ENCODE measurements around the gene JOSD2. TPM values are rescaled to one million over a fixed set of nuclear protein-coding genes. Genes with fewer than 3 reads are reported as not detected.

JOSD2 gene
- total RNA-seq, 6 experiments from 2014 or later, result 15.0 to 27.5 (median 19.1) TPM

DNA sequence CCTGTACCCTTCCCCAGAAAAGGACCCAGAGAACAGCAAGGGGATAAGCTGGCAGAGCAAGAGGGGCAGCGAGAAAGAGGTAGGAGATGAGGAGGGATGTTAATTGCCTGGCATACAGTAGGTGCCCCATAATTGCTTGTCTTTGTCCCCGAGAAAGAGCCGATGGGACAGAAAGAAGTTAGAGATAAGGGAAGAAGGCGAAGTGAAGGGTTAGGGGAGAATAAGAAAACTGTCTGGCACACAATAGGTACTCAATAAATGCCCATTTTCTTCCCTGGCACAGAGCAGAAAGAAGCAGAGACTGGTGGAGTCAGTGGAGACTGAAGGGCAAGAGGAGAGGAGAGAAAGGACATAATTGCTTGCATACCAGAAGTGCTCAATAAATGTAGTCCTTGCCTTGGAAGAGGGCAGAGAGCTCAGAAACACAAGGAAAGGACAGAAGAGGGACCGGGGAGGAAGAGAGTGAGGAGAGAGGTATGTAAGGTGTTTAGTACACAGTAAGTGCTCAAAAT, 15.9 kb downstream of the JOSD2 start:
- intact Hi-C loops (cut with DNase I), result no loop called here
- no peak overlapping the region for H3K4me3 ChIP-seq
- no peaks in the 10 kb centered on the region for H3K4me1 ChIP-seq
- no peak overlapping the region for H3K27ac ChIP-seq
- WGBS (ENCODE audit: insufficient coverage, low coverage, low lambda C conversion rate, missing lambda C conversion rate), result 84% methylated on average over 5 of the region's 5 CpGs
- ATAC-seq (no peak), DNase-seq (no peak)
- TF ChIP-seq POLR2A (IDR thresholded peaks at IDR 0.05), result no peak
- TF ChIP-seq, protein P1, sequence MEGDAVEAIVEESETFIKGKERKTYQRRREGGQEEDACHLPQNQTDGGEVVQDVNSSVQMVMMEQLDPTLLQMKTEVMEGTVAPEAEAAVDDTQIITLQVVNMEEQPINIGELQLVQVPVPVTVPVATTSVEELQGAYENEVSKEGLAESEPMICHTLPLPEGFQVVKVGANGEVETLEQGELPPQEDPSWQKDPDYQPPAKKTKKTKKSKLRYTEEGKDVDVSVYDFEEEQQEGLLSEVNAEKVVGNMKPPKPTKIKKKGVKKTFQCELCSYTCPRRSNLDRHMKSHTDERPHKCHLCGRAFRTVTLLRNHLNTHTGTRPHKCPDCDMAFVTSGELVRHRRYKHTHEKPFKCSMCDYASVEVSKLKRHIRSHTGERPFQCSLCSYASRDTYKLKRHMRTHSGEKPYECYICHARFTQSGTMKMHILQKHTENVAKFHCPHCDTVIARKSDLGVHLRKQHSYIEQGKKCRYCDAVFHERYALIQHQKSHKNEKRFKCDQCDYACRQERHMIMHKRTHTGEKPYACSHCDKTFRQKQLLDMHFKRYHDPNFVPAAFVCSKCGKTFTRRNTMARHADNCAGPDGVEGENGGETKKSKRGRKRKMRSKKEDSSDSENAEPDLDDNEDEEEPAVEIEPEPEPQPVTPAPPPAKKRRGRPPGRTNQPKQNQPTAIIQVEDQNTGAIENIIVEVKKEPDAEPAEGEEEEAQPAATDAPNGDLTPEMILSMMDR (IDR thresholded peaks at IDR 0.05), result no peak
- H3K36me3 ChIP-seq, result no peaks in the 10 kb centered on the region
- H3K27me3 ChIP-seq, result no peaks in the 10 kb centered on the region
- no peaks in the 10 kb centered on the region for H3K9me3 ChIP-seq

DNA sequence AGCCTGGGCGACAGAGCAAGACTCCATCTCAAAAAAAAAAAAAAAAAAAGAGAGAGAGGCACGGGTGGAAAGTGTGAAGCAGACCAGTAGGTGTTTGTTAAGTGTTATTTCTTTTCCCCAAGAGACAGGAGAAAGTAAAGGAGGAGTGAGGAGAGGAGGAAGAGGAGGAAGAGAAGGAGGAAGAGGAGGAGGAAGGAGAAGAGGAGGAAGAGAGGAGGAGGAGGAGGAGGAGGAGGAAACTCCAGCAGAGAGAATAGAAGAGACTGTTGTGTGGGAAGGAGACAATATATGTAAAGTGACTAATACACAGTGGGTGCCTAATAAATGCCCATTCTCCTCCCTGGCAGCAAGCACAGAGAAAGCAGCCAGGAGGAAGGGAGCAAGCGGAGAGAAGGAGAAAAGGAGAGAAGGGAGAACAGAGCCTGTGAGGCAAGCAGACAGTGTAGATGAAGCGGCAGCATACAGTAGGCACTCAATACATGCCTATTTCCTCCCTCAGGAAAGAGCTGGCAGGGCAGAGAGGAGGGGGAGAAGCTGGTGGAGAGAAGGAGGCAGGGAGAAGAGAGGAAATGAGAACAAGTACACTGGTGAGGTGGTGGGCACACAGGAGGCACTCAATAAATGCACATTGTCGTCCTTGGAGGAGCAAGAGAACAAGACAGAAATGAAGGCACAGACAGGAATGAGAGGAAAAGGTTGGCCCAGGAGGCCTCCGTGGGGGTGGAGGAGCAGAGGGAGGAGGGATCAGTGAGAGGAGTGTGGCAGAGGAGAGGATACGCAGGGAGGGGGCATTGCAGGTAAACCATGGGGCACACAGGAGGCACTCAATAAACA, 16.6 kb downstream of the JOSD2 start:
- intact Hi-C loops (cut with DNase I), result no loop called here
- peak in 1 of 3 donors; percentile 3 for DNase-seq
- no peaks in the 10 kb centered on the region for H3K36me3 ChIP-seq
- WGBS (ENCODE audit: insufficient coverage, low coverage, low lambda C conversion rate, missing lambda C conversion rate), result 55% methylated on average over 7 of the region's 7 CpGs
- no peak for ATAC-seq
- no peaks in the 10 kb centered on the region for H3K27me3 ChIP-seq
- no peak for TF ChIP-seq POLR2A (IDR thresholded peaks at IDR 0.05)
- TF ChIP-seq, protein P1 (IDR thresholded peaks at IDR 0.05), result no peak
- H3K4me1 ChIP-seq, result no peaks in the 10 kb centered on the region
- H3K4me3 ChIP-seq, result no peak overlapping the region
- no peak overlapping the region for H3K27ac ChIP-seq
- no peaks in the 10 kb centered on the region for H3K9me3 ChIP-seq

GRCh38 chr19:50493171-50493570, 17.8 kb downstream of the JOSD2 start:
- no peaks in the 10 kb centered on the region for H3K36me3 ChIP-seq
- DNase-seq, result peak in 1 of 3 donors; percentile 31
- H3K4me3 ChIP-seq, result no peak overlapping the region
- intact Hi-C loops (cut with DNase I), result no loop called here
- no peak for TF ChIP-seq POLR2A (IDR thresholded peaks at IDR 0.05)
- TF ChIP-seq, protein P1 (IDR thresholded peaks at IDR 0.05), result no peak
- H3K9me3 ChIP-seq, result no peaks in the 10 kb centered on the region
- H3K27ac ChIP-seq, result no peak overlapping the region
- H3K4me1 ChIP-seq, result no peaks in the 10 kb centered on the region
- H3K27me3 ChIP-seq, result no peaks in the 10 kb centered on the region
- 100% methylated on average over 1 of the region's 8 CpGs for WGBS (ENCODE audit: insufficient coverage, low coverage, low lambda C conversion rate, missing lambda C conversion rate)
- ATAC-seq, result no peak

GRCh38 chr19:50492303-50493052, 18.5 kb downstream of the JOSD2 start:
- Histone ChIP-seq H3K4me1 (no peaks in the 10 kb centered on the region), H3K27me3 (no peaks in the 10 kb centered on the region), H3K9me3 (no peaks in the 10 kb centered on the region), H3K4me3 (no peak overlapping the region), H3K36me3 (no peaks in the 10 kb centered on the region), H3K27ac (no peak overlapping the region)
- ATAC-seq (peak; percentile 13 to 46 (median 41)), DNase-seq (peak in 2 of 3 donors; percentile 37 to 40)
- intact Hi-C loops (cut with DNase I), result no loop called here
- TF ChIP-seq, protein P1 (IDR thresholded peaks at IDR 0.05), result no peak
- TF ChIP-seq POLR2A (IDR thresholded peaks at IDR 0.05), result no peak
- WGBS (ENCODE audit: insufficient coverage, low coverage, low lambda C conversion rate, missing lambda C conversion rate), result 3% methylated on average over 9 of the region's 12 CpGs
